HepG2 (cell line): Measurements from ENCODE around the gene PTPN20.
"Not testable (repeated sequence)": the region's sequence is repeated elsewhere in the genome, so short reads cannot be mapped to it uniquely, and the experiment has no call there.

ENCODE experiments used
- NFATC3 ChIP-seq: sonication (generic); formaldehyde crosslinking; IDR thresholded peaks from 2 replicates; pipeline ENCODE4 v1.5.1; 2020; ENCODE audit warnings: mild to moderate bottlenecking, missing genetic modification reagents
- SRSF1 ChIP-seq: fragments of 200-400 bp; formaldehyde crosslinking; optimal IDR thresholded peaks from 2 replicates; pipeline ENCODE3; 2017; ENCODE audit warnings: mild to moderate bottlenecking, low read depth, low read length, moderate library complexity
- ZBTB34 ChIP-seq: sonication (generic); formaldehyde crosslinking; IDR thresholded peaks from 2 replicates; pipeline ENCODE4 v1.8.0; 2022; ENCODE audit warnings: mild to moderate bottlenecking, missing genetic modification reagents
- ZMYM3 ChIP-seq: sonication (generic); formaldehyde crosslinking; IDR thresholded peaks from 2 replicates; pipeline ENCODE4 v1.5.1; 2020; ENCODE audit warnings: mild to moderate bottlenecking, missing genetic modification reagents

DNA sequence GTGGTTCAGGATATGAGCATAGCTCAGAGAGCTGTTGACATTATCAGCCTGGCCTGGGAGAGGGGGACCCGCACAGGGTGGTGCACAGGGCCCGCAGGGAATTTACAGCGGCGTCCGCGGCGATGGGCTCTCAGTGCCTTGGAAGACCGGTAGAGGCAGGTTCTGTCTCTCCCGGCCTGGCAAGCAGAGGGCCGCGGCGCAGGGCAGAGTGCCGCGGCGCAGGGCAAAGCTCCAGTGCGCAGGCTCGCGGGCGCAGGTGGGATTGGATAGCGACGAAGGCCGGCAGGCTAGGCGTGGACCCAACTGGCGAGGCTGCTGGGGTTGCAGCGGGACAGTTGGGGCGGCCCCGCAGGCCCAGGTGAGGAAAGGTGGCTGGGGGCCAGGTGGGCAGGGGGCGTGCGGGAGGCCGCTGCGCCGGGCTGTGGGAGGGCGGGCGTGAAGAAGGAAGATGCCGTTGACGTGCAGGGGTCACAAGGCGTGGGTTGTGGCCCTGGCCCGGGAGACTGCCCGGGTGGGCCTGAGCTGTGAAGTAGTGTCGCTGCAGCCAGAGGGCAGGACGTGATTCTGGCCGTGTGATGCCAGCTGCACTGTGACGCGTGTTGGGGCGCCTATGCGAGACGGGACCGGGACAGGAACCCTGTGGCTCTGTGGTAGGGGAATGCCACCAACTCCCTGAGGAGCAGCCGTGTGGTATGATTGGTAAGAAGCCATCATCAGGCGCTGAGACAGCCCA, at the start of gene PTPN20:
- not testable (repeated sequence) for TF ChIP-seq NFATC3 (CRISPR knock-in tag); ZBTB34 (CRISPR knock-in tag); SRSF1; ZMYM3 (CRISPR knock-in tag)
